Loucy (cell line): ENCODE results near the gene GJB3.

Source experiments
- CTCF ChIP-seq: fragments of 200-600 bp; sonication (generic); conservative IDR thresholded peaks from 2 replicates; pipeline ENCODE4 v1.5.1; 2014; ENCODE audit warnings: mild to moderate bottlenecking, antibody characterized with exemption, low read length
- EZH2phosphoT487 ChIP-seq: fragments of 200-600 bp; IDR thresholded peaks from 2 replicates; pipeline ENCODE4 v1.6.1; 2018; ENCODE audit warnings: antibody characterized with exemption, mild to moderate bottlenecking, moderate library complexity, borderline replicate concordance

GRCh38 chr1:34785231-34785874 is 4.3 kb downstream of the GJB3 start:
- no peak for TF ChIP-seq CTCF
- TF ChIP-seq EZH2phosphoT487 = no peak
